GDM1 (cell line): ENCODE data around the gene GABARAP.
A peak's percentile ranks its signal among the peaks of the same experiment; 100 is the strongest.

ENCODE experiments used
- DNase-seq: peaks from one replicate; lab custom pipeline; 2025; lab: John Stamatoyannopoulos, UW

Gene GABARAP

DNA sequence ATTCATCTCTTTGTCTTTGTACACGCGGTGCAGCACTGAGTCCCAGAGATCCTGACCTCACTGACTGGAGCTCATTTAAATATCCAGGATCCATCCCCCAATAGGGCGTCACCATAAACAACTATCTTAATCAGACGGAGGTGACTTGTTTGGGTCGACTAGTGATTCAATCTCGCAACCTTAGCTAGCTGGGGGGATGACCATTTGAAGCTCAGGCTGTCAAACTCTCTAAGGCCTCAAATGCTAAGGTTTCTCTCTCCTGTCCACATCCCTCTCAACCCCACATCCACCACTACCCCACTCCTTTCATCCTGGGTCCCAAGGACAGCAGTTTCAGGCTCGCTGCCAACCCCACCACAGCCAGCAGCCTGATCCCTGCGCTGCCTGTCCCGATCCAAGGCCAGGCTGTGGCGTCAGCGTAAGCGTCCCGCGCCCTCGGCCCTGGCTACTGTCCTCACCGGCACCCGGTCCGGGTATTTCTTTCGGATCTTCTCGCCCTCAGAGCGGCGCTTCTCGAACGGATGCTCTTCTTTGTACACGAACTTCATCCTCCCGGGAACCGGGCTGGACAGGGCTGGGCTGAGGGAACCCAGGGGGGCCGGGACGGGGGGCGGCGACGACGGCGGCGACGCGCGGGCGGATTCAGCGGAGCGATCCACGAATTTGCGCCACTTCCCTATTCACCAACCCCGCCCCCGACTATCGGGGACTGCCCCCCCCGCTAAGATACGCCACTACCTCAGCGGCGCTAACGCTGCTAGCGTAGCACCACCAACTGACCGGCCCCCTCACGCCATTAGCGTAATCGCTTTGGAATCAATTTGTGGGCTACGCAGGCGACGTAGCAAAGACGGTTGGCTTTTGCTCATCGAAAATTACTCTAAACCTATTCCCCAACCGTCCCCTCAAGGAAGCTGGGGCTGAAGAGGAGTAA lies at the start of gene GABARAP:
GABARAP (minus strand) TSS at position 667 of the 934 bp plus-strand sequence; CDS start at position 548, 119 bp downstream.
- DNase-seq: peak; percentile 79

GRCh38 chr17:7290685-7291084 lies 48.4 kb upstream of the GABARAP start:
- DNase-seq: no peak

DNA sequence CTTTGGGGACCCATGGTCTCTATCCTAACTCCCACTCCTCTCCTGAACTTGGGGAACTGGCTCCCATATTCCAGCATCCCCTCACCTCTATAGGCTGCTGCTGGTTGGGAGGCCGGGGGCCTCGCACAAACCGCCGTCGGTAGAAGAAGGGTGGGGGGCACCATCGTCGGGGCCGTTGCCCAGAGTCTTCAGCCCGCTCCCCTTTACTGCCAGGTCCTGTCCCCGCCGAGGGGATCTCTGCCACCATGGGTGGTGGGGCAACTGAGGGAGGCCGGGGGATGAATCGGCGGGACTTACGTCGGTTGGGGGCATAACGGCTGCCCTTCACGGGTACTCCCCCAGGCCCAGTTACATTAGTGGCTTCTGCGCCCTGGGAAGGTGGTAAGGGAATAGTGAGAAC lies 47.9 kb upstream of the GABARAP start:
- no peak for DNase-seq

- DNase-seq: no peak
These were observed 47.2 kb upstream of the GABARAP start for GRCh38 chr17:7289256-7290032.

- DNase-seq: no peak
These were observed 43.4 kb upstream of the GABARAP start for GRCh38 chr17:7285679-7286078.

GRCh38 chr17:7284911-7285310 lies 42.7 kb upstream of the GABARAP start:
- no peak for DNase-seq

DNA sequence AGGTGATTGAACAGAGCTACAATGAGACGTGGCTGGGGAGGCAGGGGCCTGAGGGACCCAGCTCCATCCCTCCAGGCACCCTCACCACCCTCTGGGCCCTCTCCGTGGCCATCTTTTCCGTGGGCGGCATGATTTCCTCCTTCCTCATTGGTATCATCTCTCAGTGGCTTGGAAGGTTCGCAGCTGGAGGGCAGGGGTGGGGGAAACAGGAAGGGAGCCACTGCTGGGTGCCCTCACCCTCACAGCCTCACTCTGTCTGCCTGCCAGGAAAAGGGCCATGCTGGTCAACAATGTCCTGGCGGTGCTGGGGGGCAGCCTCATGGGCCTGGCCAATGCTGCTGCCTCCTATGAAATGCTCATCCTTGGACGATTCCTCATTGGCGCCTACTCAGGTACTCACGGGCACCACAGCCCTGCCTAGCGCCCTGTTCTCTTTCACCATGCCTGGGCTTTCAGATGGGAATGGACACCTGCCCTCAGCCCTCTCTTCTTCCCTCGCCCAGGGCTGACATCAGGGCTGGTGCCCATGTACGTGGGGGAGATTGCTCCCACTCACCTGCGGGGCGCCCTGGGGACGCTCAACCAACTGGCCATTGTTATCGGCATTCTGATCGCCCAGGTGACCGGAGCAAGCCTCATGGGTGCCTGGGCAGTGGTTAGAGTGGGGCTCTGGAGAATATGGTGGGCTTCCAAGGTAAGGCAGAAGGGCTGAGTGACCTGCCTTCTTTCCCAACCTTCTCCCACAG lies 41.4 kb upstream of the GABARAP start:
- no peak for DNase-seq

GRCh38 chr17:7282752-7283321 lies 40.6 kb upstream of the GABARAP start:
- no peak for DNase-seq

GRCh38 chr17:7281953-7282751 lies 39.9 kb upstream of the GABARAP start:
- DNase-seq: no peak

DNA sequence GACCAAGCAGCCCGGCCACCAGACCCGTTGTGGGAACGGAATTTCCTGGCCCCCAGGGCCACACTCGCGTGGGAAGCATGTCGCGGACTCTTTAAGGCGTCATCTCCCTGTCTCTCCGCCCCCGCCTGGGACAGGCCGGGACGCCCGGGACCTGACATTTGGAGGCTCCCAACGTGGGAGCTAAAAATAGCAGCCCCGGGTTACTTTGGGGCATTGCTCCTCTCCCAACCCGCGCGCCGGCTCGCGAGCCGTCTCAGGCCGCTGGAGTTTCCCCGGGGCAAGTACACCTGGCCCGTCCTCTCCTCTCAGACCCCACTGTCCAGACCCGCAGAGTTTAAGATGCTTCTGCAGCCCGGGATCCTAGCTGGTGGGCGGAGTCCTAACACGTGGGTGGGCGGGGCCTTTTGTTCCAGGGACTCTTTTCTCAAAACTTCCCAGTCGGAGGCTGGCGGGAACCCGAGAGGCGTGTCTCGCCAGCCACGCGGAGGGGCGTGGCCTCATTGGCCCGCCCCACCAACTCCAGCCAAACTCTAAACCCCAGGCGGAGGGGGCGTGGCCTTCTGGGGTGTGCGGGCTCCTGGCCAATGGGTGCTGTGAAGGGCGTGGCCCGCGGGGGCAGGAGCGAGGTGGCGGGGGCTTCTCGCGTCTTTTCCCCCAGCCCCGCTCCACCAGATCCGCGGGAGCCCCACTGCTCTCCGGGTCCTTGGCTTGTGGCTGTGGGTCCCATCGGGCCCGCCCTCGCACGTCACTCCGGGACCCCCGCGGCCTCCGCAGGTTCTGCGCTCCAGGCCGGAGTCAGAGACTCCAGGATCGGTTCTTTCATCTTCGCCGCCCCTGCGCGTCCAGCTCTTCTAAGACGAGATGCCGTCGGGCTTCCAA lies 39.1 kb upstream of the GABARAP start, which contains the start of gene SLC2A4:
SLC2A4 (plus strand) TSS at position 645 of the 879 bp plus-strand sequence; CDS start at position 862, 217 bp downstream.
- peak; percentile 93 for DNase-seq

DNA sequence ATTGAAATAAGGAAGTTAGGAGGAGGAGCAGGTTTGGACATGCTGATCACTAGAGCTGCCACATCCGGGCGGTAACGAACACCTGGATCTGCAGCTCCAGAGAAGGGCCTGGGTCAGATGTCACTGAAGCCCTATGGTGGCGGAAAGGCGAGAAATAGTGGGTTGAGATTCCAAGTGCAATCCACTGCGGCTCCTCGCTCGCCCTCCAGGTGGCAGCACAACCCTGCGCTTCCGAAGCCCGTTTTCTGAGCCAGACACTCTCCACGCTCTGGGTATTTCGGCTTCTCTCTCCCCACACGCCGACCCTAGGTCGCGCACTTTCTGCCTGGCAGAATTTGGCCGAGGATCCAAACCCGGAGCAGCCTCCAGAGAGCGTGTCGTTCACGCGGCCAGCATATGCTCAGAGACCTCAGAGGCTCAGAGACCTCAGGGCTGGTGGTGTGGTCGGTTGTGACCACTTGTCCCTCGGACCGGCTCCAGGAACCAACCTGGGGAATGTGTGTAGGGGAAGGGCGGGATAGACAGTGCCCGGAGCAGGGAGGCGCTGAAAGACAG lies 38.3 kb upstream of the GABARAP start:
- peak; percentile 70 for DNase-seq

DNA sequence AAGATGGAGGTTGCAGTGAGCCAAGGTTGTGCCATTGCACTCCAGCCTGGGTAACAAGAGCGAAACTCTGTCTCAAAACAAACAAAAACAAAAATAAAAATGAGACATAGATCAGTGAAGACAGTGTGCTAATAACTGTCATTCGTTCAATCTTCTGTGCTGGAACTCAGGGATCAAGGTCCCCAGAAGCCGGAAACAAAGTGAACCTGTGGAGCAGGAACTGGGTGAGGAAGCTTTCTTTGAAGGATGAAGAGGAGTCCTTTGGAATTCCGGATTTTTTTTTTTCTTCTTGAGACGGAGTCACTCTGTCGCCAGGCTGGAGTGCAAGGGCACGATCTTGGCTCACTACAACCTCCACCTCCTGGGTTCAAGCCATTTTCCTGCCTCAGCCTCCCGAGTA lies 37.2 kb upstream of the GABARAP start:
- DNase-seq: no peak

DNA sequence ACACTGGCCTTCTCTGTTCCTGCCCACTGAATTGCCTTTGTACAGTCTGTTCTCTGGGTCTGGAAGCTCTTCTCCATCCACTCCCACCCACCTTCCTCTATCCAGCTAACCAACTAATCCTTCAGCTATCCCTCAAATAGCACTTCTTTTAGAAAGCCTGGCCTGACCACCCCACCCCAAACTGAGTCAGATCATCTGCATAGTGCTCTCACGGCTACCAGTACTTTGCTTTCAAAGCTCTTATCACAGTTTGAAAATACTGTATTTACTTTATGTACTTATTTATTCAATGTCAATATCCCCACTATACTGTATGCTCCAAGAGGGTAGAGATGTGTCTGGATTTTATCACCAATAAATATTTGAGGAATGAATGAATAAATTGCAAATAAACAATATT lies 24.5 kb upstream of the GABARAP start:
- DNase-seq: no peak

DNA sequence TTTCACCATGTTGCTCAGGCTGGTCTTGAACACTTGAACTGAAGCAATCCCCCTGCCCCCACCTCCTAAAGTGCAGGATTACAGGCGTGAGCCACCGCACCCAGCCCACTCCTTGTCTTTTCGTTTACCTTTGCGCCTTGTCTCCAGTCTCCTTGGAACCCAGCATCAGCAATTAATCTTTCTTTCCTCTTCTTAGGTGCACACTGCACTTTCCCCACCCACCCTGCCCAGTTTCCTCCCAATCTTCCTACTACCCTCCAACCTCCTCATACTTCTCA lies 21.5 kb upstream of the GABARAP start:
- DNase-seq: no peak

GRCh38 chr17:7262935-7263800 lies 20.9 kb upstream of the GABARAP start:
- DNase-seq: no peak

DNA sequence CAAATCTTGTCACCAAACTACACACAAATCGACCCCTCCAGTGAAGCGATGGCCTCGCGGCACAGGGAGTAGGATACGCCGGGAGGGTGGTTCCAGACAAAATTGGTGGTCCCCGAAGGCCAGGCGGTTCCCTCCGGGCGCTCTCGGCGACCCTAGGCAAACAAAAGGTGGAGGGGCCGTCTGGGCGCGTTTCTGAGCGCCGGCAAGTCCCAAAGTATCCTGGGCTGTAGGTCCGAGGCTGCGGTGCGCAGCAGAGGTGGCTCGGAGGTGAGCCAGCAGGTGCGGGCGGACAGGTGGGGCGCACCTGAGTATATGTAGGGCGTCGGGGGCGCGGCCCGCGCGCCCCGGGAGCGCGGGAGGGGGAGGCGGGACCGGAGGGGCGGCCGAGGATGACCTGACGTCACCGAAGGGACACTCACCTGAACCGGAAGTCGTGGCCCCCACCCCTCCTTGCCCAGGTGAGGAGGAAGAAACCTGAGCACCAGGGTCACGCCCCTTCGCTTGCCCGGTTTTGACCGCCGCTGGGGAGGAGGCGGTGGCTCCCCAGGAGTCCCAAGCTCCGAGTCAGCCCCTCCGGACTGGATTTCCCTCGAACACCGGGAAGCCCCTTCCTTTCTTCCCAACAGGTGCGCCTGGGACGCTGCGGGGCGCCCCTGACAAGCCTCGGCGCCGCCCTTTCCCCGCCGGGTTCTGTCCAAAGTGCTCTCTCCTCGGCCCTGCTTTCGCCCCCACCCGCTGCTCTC lies 20.1 kb upstream of the GABARAP start, which contains the start of gene CLDN7:
CLDN7 (minus strand) TSS at position 287 of the 743 bp plus-strand sequence. CDS start 435 bp downstream, outside the sequence.
- DNase-seq: no peak

DNA sequence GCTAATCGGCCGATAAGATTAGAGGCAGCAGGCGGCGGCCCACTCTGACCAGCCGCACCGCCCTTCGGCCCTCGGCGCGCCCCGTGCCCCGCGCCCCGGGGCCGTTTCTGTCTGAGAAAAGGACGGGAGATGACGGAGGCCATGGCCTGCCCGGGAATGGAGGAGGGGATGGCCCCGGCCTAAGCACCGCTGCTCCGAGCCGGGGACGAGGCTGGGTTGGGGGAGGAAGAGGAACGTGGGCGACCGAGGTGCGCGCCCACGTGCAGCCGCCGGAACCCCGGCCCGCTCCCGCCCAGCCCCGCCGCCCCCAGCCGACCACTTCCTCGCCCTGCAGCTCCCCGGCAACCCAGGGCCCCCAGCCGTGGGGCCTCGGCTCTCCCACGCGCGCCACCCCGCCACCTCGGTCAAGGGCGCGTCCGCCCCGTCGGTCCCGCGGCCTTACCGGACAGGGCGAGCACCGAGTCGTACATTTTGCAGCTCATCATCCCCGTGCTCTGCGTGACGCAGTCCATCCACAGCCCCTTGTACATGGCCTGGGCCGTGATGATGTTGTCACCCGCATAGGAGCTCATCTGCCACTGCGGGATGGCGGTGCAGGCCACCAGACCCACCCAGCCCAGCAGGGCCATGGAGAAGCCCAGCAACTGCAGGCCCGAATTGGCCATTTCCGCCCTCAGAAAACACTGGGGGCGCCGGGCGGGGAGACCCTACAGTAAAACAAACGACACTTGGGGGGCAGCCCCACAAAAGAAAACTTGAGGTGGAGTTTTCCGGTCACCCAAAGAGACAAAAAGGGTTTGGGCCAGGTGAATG lies 19.3 kb upstream of the GABARAP start:
- DNase-seq: no peak
